ELR (cell line): ENCODE data around the gene ARSA.
A peak's percentile ranks its signal among the peaks of the same experiment; 100 is the strongest.
"Not testable (repeated sequence)": the region's sequence is repeated elsewhere in the genome, so short reads cannot be mapped to it uniquely, and the experiment has no call there.

ENCODE experiments used
- DNase-seq: peaks from one replicate; pipeline ENCODE4 v3.0.0-alpha.2; 2015; ENCODE audit warnings: low read depth

The ARSA gene

DNA sequence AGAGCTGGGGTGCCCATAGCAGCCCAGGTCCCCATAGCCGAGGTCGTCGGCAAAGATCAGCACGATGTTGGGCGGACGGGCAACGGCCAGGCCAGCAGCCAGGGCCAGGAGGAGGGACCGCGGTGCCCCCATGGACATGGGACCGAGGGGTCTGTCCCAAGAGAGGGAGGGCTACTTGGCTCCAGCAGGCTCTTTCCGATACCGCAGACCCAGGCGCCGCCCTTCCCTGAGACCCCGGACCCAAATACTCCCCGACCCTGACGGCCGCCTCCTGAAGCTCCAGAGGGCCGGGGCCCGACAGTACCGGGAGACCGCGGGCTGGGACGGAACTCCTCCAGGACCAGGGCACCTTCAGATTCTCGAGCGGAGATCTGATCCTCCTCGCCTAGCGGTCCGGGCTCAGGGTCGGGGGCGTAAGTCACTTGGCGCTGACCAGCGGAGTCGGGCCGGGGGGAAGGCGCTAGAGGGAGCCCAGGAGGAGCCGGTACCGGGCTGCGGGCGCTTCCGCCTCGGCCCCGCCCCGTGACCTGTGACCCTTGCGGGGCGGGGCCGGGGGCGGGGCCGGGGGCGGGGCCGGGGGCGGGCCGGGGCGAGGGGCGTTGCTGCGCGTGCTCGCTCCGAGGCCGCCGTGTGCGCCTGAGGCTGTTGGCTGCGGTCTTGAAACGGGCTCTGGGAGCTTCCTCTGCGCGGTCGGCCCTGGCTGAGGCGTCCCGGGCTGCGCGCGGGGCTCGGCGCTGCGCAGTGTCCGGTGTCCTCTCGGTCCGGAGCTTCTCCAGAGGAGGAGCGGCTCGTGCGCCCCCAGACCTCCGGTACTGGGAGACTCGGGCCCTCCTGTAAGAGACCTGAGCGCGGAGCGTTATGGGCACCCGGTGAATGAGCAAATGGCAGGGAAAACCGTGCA lies at the start of gene ARSA:
TSS of gene ARSA (minus strand) at position 511 of the 901 bp plus-strand sequence. CDS start at position 138, 373 bp downstream.
- peak; percentile 89 for DNase-seq

GRCh38 chr22:50676661-50677492 lies 48.9 kb upstream of the ARSA start:
- no peak for DNase-seq

GRCh38 chr22:50676180-50676636 lies 48.3 kb upstream of the ARSA start:
- no peak for DNase-seq

GRCh38 chr22:50675553-50676179 lies 47.7 kb upstream of the ARSA start:
- DNase-seq: no peak

DNA sequence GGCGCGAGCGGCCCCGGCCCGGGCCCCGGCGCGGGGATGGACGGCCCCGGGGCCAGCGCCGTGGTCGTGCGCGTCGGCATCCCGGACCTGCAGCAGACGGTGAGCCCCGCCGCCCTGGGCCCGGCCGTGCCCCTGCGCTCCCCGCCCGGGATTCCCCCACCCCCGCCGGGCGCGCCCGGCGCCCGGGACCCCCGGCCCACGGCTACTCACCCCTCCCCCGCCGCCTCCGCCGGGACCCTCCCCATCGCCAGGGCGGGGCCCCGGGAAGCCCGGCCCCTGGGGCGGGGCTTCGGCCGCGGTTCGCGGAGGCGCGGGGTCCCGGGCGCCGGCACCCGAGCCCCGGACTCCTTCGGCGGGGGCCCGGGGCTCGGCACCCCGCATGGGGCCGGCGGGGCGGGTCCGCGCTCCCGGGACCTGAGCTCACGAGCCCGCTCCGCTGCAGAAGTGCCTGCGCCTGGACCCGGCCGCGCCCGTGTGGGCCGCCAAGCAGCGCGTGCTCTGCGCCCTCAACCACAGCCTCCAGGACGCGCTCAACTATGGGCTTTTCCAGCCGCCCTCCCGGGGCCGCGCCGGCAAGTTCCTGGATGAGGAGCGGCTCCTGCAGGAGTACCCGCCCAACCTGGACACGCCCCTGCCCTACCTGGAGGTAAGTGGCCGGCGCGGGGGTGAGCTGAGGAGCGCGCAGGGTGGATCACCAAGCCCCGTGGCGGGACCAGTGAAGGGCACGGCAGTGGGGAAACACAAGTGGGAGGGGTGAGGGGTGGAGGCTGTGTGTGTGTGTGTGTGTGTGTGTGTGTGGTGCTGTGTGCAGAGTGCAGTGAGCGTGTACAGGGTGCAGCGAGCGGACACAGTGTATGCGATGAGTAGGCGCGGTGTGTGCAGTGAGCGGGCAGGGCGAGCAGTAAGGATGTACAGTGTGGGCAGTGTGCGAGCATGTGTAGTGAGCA lies 46.9 kb upstream of the ARSA start:
- DNase-seq: peak; percentile 13

- DNase-seq: no peak
These were observed 46.2 kb upstream of the ARSA start for GRCh38 chr22:50674130-50674500.

GRCh38 chr22:50673231-50674129 lies 45.5 kb upstream of the ARSA start:
- no peak for DNase-seq

GRCh38 chr22:50672471-50673230 lies 44.7 kb upstream of the ARSA start, which contains the start of gene SHANK3:
TSS of gene SHANK3 (plus strand) at chr22:50672823.
- DNase-seq: no peak

DNA sequence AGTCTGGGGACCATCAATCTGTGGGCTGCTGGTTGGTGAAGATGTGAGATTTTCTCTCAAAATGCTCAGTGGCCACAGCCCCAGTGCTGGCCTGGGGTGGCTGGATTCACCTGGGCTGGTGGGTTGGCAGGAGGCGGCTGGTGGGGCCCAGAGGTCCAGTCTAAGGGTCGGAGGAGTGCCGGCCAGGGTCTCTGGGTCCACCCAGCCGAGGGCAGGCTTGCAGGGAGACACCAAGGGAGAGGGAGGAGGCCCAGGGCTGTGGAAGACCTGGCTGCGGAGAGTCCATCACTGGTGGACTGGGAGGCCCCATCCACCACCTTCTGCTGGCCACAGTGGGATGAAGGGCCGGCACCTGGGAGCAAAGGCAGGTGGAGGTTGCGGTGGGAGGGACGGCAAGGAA lies 44.1 kb upstream of the ARSA start:
- no peak for DNase-seq

- no peak for DNase-seq
These were observed 43.7 kb upstream of the ARSA start for GRCh38 chr22:50671641-50672040.

- DNase-seq: no peak
These were observed 43.1 kb upstream of the ARSA start for GRCh38 chr22:50670914-50671538.

DNA sequence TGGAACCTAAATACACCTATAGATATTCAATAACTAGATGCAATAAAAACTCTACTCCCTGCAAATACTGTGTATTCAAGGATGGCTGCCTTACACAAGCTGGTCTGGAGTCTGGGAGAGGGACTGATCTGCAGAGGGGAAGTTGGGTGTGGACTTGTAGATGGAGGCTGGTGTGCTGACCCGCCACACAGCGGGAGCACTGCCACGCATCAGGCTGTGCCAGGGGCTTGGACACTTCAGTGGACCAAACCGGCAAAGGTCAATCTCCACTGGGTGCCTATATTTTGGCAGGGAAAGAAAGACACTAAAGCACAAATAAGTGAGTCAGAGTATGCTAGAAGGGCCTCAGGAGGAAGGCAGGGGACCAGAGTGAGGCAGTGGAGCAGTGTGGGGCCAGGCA lies 42.6 kb upstream of the ARSA start:
- DNase-seq: no peak

DNA sequence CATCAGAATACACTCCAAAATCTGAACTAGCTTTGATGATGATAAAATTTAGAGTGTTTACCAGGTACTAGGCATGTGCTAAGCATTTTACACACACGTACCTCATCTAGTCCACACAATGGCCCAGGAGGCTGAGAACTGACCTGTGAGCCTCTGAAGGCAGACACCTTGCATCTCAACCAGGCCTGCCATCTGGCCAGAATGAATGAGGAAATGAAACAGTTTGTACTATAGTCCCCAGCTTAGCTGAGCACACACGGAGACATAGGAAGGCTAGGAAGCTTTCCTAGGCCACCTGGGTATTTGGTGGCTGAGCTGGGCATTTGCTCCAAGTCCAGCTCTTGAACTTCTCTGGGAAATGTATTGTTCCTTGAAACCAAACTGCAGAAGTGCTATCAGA lies 37.8 kb upstream of the ARSA start:
- DNase-seq: no peak

DNA sequence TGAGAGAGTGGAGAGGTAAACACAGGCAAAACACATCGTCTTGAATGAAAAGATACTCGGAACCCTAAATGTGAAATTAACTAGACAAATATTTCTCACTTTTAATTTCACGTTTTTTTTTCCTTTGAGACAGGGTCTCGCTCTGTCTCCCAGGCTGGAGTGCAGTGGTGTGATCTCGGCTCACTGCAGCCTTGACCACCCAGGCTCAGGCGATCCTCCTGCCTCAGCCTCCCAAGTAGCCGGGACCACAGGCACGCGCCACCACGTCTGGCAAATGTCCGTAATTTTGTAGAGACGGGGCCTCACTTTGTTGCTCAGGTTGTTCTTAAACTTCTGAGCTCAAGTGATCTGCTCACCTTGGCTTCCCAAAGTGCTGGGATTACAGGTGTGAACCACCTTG lies 37.3 kb upstream of the ARSA start:
- DNase-seq: no peak

DNA sequence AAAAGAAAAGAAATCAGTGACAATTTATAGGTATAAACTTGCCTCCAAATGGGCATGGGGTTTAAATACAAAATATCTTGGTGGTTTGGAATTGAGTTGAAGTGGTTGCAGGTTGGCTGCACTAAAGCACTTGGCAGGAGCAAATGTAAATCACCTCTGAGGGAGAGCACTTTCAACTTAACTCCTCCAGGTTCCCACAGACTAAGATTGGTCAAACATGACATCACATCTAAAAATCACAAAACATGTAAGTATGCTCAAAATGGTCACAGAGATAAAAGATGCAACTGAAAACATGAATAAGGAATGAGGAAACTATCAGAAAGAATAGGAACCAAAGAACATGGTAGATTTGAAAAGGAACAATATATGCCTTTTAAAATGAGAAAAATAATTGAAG lies 32.4 kb upstream of the ARSA start:
- no peak for DNase-seq

- not testable (repeated sequence) for DNase-seq
These were observed 31.8 kb upstream of the ARSA start for GRCh38 chr22:50659711-50660110.

DNA sequence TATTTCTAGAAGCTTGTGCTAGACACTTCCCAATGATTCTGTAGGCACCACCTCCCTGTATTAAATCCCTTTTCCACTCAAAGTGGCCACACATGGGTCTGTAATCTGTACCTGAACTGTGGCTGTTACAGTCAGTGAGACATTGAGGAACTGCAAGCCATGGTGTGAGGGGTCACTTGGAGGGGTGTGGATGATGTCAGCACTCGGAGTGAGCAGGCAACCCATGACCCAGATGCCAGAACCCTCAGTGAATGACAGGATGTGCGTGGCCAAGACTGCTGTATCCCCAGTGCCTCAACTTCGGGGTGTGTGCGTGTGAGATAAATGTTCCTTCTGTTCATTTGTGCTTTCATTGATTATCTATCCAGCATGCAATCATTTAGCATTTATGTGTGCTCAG lies 30.0 kb upstream of the ARSA start:
- DNase-seq: no peak

DNA sequence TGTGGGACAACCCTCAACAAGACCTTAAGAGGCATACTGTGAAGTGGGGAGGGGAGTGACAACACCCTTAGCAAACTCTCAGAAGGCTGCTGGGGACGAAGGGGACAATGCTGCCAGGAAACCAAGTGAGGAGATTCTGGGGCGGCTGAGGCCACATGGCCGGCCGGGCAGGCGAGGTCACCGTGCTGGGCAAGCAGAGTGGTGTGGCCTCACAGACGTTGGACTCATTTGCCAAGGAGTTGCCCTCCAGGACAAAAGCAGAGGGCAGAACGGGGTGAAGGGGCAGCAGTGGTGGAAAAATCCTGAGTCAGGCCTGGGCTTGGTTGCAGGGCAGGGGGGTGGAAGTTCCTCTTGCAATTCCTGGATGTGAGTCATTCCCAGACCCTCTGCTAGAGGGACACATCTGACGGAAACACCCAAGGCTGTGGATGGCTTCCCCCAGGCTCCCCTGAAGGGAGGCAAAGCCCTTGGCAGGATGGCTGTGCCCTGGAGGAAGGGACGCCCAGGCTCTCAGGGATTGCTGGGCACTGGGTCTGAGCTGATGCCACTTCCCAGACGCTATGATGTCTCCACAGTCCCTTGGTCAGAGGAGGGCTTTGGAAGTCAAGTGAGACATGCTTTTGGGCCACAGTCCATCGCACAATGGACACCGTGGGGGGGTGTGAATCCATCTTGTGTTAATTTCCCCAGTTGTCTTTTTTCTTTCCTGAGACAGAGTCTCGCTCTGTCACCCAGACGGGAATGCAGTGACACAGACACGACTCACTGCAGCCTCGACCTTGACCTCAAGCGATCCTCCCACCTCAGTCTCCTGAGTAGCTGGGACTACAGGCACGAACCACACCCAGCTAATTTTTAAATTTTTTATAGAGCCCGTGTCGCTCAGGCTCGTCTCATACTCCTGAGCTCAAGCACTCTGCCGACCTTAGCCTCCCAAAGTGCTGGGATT lies 28.4 kb upstream of the ARSA start:
- peak; percentile 74 for DNase-seq
